IPS DF 6.9 (cell line): Measurements from ENCODE around the gene ECI1.

Experiments
- DNase-seq: peaks from one replicate; pipeline ENCODE4 v3.0.0-alpha.2; 2013; ENCODE audit warnings: low read depth, low spot score
- H3K27ac ChIP-seq: one replicate; pipeline ENCODE4 v1.5.1; 2013; ENCODE audit warnings: low read length, control low read depth
- H3K27me3 ChIP-seq: 2 replicates; pipeline ENCODE4 v1.6.1; 2013; ENCODE audit warnings: mild to moderate bottlenecking, low read length; ENCODE audit not compliant: control insufficient read depth, insufficient read depth
- H3K36me3 ChIP-seq: 2 replicates; pipeline ENCODE4 v1.6.1; 2013; ENCODE audit warnings: low read length; ENCODE audit not compliant: control insufficient read depth, insufficient read depth
- H3K4me1 ChIP-seq: 2 replicates; pipeline ENCODE4 v1.6.1; 2013; ENCODE audit warnings: low read length; ENCODE audit not compliant: control insufficient read depth, insufficient read depth
- H3K4me3 ChIP-seq: 2 replicates; pipeline ENCODE4 v1.5.1; 2013; ENCODE audit warnings: mild to moderate bottlenecking, low read length
- H3K9me3 ChIP-seq: 2 replicates; pipeline ENCODE4 v1.6.1; 2013; ENCODE audit warnings: low read length, inconsistent platforms; ENCODE audit not compliant: control insufficient read depth, insufficient read depth
- WGBS: extraction: QIAGEN DNeasy Blood & Tissue Kit; methylation state at CpG from one replicate; pipeline ENCODE4 v1.1.7; 2013; ENCODE audit warnings: mixed read lengths, missing lambda C conversion rate; ENCODE audit not compliant: insufficient read length, insufficient coverage; 5-methylcytosine and 5-hydroxymethylcytosine counted together

ECI1 gene

DNA sequence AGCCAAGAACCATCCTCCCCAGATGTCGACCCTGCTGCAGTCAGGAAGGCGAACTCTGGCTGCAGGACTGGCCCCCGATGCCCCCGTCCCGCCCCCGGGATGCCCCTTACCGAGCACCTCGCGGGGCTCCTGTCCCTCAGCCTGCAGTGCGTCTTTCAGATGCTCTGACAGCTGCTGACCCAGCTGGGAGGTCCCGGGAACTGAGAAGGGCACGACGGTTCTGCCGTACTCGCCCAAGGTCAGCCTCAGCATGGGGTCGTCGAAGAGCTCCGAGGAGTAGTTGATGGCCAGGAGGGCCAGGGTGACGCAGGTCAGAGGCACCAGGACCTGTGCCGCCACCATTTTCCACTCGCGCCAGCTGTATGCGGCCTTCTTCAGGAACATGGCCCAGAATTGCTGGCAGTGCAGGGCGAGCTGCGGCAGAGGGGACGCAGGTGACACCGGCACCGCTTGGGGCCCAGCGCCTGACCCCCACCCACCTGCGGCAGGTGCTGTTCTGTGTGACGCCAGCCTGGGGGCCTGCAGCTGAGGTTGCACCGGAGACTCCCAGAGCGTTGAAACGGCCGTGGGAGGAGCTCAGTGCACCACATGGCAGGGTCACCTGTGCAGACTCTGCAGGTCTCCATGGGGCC lies 36.6 kb upstream of the ECI1 start:
- H3K4me1 ChIP-seq: no peaks in the 10 kb centered on the region
- H3K27me3 ChIP-seq: no peaks in the 10 kb centered on the region
- no peak for DNase-seq
- WGBS: no CpG with 5 or more reads among the region's 35 CpGs
- no peak overlapping the region for H3K27ac ChIP-seq
- no peaks in the 10 kb centered on the region for H3K36me3 ChIP-seq
- H3K9me3 ChIP-seq: no peaks in the 10 kb centered on the region
- H3K4me3 ChIP-seq: no peak overlapping the region

DNA sequence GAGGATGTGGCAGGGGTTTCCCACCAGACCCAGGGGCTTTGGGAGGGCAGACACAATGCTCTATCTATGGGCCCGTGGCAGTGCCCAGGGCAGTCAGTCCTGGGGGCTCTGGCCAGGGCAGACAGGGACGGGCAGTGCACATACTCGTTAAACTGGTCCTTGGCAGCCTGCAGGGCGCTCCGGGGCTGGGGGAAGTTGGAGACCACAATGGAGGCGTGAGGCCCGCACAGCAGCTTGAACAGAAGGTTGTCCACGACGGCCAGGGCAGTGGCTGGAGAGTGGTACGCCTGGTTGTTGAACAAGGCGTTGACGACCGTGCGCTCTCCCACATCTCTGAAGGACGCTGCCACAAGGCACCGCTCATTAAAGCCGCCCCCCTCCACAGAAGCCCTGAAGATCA lies 35.2 kb upstream of the ECI1 start:
- Histone ChIP-seq H3K27ac (no peak overlapping the region), H3K4me3 (no peak overlapping the region), H3K4me1 (no peaks in the 10 kb centered on the region), H3K27me3 (no peaks in the 10 kb centered on the region), H3K36me3 (no peaks in the 10 kb centered on the region), H3K9me3 (no peaks in the 10 kb centered on the region)
- WGBS: no CpG with 5 or more reads among the region's 17 CpGs
- DNase-seq: no peak

DNA sequence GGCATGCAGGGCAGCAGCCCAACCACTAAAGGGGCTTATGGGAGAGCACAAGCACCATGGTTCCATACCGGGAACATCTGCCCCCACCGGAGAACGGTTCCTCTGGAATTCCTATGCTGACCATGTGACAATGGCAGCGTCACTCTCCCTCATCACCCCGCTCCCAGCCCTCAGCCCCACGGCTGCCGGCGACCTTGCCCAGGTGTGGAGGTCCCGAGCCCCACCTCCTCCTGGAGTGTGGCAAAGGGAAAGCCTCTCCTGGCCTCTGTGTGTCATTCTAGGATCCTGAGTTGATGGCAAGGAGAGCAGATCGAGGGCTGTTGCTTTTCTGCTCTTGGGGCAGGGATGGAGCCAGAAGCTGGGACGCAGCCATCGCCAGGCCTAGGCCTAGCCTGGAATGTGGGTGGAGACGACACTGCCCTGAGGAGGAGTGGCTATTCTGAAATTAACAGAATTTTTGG lies 34.4 kb upstream of the ECI1 start:
- Histone ChIP-seq H3K4me3 (no peak overlapping the region), H3K9me3 (no peaks in the 10 kb centered on the region), H3K27ac (no peak overlapping the region), H3K36me3 (no peaks in the 10 kb centered on the region), H3K27me3 (no peaks in the 10 kb centered on the region), H3K4me1 (no peaks in the 10 kb centered on the region)
- no CpG with 5 or more reads among the region's 13 CpGs for WGBS
- DNase-seq: no peak

DNA sequence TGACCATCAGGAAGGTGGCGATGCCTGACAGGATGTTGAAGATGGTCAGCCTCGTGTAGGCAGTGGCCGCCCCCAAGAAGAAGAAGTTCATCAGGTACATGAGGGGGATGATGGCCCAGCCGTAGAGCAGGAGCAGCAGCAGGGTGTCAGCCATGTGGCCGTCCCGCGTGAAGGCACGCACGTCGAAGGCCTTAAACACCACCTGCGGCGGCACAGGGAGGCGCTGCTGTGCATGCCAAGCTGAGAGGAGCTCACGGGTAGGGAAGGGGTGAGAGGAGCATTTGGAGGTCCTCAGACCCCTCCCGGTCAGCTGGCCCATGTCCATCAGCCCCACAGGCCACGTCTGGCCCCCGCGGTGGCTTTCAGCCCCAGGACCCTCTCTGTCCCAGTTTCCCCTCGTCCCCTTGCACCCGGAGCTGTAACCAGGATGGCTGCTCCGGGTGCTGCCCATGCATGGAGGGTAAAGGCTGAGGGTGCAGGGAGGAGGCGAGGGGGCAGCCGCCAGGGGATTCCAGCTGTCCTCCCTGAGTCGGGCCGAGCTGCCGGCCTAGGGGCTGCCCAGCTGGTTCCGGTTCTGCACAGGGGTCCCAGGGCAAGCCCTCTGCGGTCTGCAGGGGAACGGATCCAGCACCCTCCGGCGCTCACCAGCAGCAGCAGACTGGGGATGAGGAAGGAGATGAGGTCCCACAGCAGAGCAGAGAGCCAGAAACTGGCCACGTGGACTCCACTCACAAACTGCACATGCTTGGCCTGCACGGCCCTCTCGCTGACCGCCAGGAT lies 33.6 kb upstream of the ECI1 start:
- H3K27ac ChIP-seq: no peak overlapping the region
- no CpG with 5 or more reads among the region's 35 CpGs for WGBS
- no peak overlapping the region for H3K4me3 ChIP-seq
- H3K4me1 ChIP-seq: no peaks in the 10 kb centered on the region
- no peaks in the 10 kb centered on the region for H3K27me3 ChIP-seq
- no peaks in the 10 kb centered on the region for H3K36me3 ChIP-seq
- no peak for DNase-seq
- H3K9me3 ChIP-seq: no peaks in the 10 kb centered on the region

DNA sequence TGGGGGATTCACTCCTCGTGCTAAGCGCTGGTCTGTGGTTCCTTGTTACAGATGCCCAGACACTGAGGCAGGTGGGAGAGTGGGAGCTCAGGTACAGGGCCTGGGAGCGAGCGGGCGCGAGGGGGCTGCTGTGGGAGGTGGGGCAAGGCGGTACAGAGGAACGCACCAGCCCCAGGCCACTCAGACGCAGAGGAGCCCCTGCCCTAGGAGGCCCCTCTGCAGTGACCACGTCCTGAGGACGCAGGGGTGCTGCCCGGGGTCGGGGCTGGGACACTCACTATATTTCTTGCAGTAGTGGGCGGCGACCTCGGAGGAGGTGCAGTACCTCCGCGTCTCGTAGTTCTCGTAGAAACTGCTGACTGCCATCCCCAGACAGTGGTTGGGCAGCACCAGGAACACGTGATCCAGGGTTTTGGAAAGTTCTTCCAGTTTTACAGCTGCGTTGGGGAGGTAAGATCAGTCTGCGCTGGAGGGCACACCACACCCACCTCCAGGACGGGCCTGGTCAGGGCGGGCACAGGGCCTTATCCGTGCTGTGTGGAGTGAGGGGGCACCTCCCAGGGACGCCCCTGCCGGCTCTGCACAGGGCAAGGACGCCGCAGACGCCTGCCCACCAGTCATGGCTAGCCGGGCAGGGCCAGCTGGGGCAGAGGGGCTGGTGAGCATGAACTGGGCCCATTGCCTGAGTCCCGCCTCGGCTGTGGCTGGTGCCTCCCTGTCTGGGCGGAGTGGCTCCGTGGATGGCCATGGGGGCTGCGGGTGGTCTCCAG lies 32.8 kb upstream of the ECI1 start:
- WGBS: no CpG with 5 or more reads among the region's 37 CpGs
- H3K4me3 ChIP-seq: no peak overlapping the region
- no peak for DNase-seq
- no peaks in the 10 kb centered on the region for H3K27me3 ChIP-seq
- H3K36me3 ChIP-seq: no peaks in the 10 kb centered on the region
- H3K9me3 ChIP-seq: no peaks in the 10 kb centered on the region
- no peaks in the 10 kb centered on the region for H3K4me1 ChIP-seq
- no peak overlapping the region for H3K27ac ChIP-seq

DNA sequence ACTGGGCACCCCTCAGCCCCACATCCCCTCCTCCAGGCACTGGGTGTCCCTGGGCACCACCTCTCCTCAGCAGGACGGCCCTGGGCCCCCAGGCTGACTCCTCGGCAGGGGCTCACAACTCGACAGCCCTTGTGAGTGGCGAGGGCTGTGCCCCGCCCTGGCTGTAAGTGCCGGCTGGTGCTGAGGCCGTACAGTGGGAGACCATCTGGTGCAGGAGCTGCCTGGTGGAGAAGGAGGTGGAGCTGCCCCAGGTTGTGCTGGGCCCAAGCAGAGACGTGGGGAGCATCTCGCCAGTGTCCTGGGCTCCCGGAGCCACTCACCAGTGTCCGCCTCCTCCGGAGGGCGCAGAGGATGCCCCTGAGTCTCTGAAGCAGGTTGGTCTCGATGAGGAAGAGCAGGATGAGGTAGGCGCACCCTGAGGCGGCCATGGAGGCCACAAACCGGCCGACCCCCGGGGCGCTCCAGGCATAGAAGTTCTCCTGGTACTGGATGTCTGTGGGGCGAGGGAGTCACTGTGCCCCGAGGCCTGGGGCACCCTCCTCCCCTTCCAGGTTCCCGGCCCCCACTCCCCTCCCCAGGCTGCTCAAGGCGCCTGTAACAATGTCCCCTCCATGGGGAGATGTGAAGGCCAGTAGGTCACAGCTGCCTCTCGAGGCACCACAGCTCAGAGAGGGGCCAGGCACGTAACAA lies 31.6 kb upstream of the ECI1 start:
- Histone ChIP-seq H3K27ac (no peak overlapping the region), H3K27me3 (no peaks in the 10 kb centered on the region), H3K4me1 (no peaks in the 10 kb centered on the region), H3K36me3 (no peaks in the 10 kb centered on the region; the same call in 1 of the 2 replicates), H3K9me3 (no peaks in the 10 kb centered on the region), H3K4me3 (no peak overlapping the region)
- no CpG with 5 or more reads among the region's 26 CpGs for WGBS
- no peak for DNase-seq

DNA sequence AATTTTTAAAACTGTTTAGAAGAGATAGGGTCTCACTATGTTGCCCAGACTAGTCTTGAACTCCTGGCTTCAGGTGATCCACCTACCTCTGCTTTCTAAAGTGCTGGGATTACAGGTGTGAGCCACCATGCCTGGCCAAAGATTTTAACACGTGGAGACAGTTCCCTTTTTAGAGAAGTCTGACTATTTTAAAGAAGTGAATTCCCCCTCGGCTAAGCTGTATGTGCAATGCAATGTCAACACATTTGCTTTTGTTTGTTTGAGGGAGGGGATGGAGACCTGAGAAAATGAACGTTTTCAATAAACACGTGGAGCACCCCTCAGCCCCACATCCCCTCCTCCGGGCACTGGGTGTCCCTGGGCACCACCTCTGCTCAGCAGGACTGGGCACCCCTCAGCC lies 30.9 kb upstream of the ECI1 start:
- Histone ChIP-seq H3K27ac (no peak overlapping the region), H3K36me3 (no peaks in the 10 kb centered on the region; the same call in 1 of the 2 replicates), H3K9me3 (no peaks in the 10 kb centered on the region), H3K4me3 (no peak overlapping the region), H3K27me3 (no peaks in the 10 kb centered on the region), H3K4me1 (peaks cover 1% of the 10 kb centered on the region; the same call in 1 of the 2 replicates)
- no CpG with 5 or more reads among the region's 5 CpGs for WGBS
- DNase-seq: no peak

DNA sequence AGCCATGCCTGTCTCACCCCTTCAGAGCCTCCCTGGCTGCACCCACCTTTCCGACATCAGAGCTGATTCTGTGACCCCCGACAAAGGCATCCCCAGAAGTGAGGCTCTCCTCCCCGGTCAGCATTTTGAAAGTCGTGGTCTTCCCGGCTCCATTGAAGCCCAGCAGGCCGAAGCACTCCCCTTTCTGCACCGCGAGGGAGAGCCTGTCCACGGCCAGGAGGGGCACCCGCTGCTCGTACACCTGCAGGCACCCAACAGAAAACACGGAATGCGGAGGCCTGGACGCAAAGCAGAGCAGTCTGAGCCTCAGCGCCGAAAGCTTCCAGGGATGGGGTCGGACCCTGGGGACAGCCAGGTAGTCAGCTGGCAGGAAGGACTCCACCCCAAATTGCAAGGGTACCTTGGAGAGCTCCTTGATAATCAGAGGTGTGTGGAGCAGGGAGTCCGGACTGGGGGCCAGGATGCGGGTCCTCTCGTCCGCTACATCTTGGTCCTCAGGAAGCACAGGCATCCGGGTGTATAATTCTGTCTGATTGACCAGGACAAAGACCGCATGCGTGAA lies 29.7 kb upstream of the ECI1 start:
- no peaks in the 10 kb centered on the region; the same call in 1 of the 2 replicates for H3K36me3 ChIP-seq
- H3K9me3 ChIP-seq: no peaks in the 10 kb centered on the region
- H3K4me3 ChIP-seq: no peak overlapping the region
- H3K27me3 ChIP-seq: no peaks in the 10 kb centered on the region
- H3K27ac ChIP-seq: no peak overlapping the region
- WGBS: no CpG with 5 or more reads among the region's 24 CpGs
- H3K4me1 ChIP-seq: peaks cover 1% of the 10 kb centered on the region; the same call in 1 of the 2 replicates
- no peak for DNase-seq

DNA sequence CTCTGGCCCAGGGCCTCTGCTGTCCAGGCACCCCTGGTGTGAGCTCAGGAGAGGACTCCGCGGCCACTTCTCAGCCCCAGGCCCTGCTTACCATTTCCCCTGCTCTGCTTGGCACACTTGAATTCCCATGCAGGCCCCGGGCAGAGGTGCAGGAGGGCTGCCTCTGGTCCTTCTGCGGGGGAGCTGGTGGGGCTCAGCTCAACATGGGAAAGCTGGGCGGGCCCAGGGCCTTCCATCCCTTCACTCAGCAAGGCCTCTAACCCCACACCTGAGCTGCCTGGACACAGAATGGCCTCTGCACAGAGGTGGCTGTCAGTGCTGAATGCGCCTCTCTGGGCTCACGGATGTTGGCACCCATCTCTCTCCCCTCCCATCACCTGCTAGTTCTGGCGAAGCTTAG lies 29.1 kb upstream of the ECI1 start:
- Histone ChIP-seq H3K4me3 (no peak overlapping the region), H3K4me1 (peaks cover 1% of the 10 kb centered on the region; the same call in 1 of the 2 replicates), H3K27me3 (no peaks in the 10 kb centered on the region), H3K36me3 (no peaks in the 10 kb centered on the region; the same call in 1 of the 2 replicates), H3K27ac (no peak overlapping the region), H3K9me3 (no peaks in the 10 kb centered on the region)
- no peak for DNase-seq
- no CpG with 5 or more reads among the region's 8 CpGs for WGBS
